Tibial nerve (tissue), 4 donors: Measurements from ENCODE around the gene FDXACB1. TPM values are rescaled to one million over a fixed set of nuclear protein-coding genes. Genes with fewer than 3 reads are reported as not detected.

Source experiments
- DNase-seq, 2 donors: peaks; one replicate each; pipeline ENCODE4 v3.0.0-alpha.2; 2019; ENCODE audit warnings: low spot score in 2 of 2
- H3K27ac ChIP-seq, 4 donors: fragments of 200-600 bp; sonication (generic) in 3 of 4; one replicate each; pipeline ENCODE4 v1.5.1; 2017 to 2019; ENCODE audit warnings: mild to moderate bottlenecking in 1 of 4
- H3K27me3 ChIP-seq, 2 donors: fragments of 200-600 bp; sonication (generic) in 1 of 2; one replicate each; pipeline versions ENCODE4 v1.5.1 to v1.6.0; 2017 to 2019
- H3K36me3 ChIP-seq, 3 donors: fragments of 200-600 bp; sonication (generic); one replicate each; pipeline ENCODE4 v1.5.1; 2018 to 2019
- H3K4me1 ChIP-seq, 4 donors: fragments of 200-600 bp; sonication (generic) in 3 of 4; one replicate each; pipeline ENCODE4 v1.5.1; 2017 to 2019
- H3K4me3 ChIP-seq, 4 donors: fragments of 200-600 bp; sonication (generic) in 3 of 4; one replicate each; pipeline ENCODE4 v1.5.1; 2017 to 2019; ENCODE audit warnings: mild to moderate bottlenecking in 1 of 4, moderate library complexity in 1 of 4
- H3K9me3 ChIP-seq, 4 donors: fragments of 200-600 bp; sonication (generic) in 3 of 4; one replicate each; pipeline ENCODE4 v1.5.1; 2017 to 2019
- CTCF ChIP-seq, 5 experiments: fragments of 200-600 bp in 3 of 5; fragments of 450-650 bp in 2 of 5; sonication (generic) in 3 of 5; IDR thresholded peaks; one replicate each; pipeline ENCODE4 v1.5.1; 2016 to 2019; ENCODE audit warnings: antibody characterized with exemption in 5 of 5, mild to moderate bottlenecking in 3 of 5, moderate library complexity in 2 of 5
- EP300 ChIP-seq, 2 donors: sonication (generic); formaldehyde crosslinking; IDR thresholded peaks; one replicate each; pipeline ENCODE4 v1.6.1; 2017; ENCODE audit warnings: antibody characterized with exemption in 2 of 2, mild to moderate bottlenecking in 1 of 2
- POLR2A ChIP-seq, 2 donors: fragments of 450-650 bp; IDR thresholded peaks; one replicate each; pipeline ENCODE4 v1.6.1; 2017; ENCODE audit warnings: antibody characterized with exemption in 2 of 2, mild to moderate bottlenecking in 2 of 2, moderate library complexity in 2 of 2
- WGBS, 2 donors: methylation state at CpG; one replicate each; pipeline ENCODE4 v1.1.5; 2018; 5-methylcytosine and 5-hydroxymethylcytosine counted together
- total RNA-seq, 4 donors: library from RNA; depleted of rRNA; stranded (reverse); fragments of >200 nt; gene quantifications; one replicate each; pipeline ENCODE4 v1.1.0, GENCODE V29; 2016

The FDXACB1 gene
- total RNA-seq, 4 donors from 2014 or later = 1.1 to 3.0 (median 1.7) TPM

DNA sequence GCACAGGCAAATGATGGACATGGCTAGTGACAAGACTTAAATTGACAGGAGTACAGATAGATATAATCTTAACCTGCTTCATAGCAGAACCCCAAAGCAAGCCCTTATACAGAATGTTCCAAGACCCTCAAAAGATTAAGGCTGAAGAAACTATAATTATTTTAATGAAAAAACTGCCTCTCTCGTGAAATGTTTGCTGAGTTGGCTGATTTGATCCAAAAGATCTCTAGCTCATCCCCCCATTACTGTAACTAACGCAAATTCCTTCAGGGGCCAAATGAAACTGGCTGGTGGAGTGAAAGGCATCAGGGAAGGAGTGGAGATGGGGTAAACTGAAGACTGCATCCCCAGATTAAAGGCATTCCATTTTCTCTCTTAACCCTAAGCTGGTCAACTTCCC is 26.9 kb downstream of the FDXACB1 start:
- Histone ChIP-seq H3K36me3 (peaks cover 0 to 91% (median 4%) of the 10 kb centered on the region in 3 donors), H3K27me3 (no peaks in the 10 kb centered on the region), H3K4me1 (no peaks in the 10 kb centered on the region), H3K27ac (no peak overlapping the region), H3K9me3 (no peaks in the 10 kb centered on the region), H3K4me3 (no peak overlapping the region)
- WGBS, 2 donors = 54 to 68% methylated on average over 2 of the region's 2 CpGs
- no peak for TF ChIP-seq CTCF (IDR thresholded peaks at IDR 0.05)
- TF ChIP-seq POLR2A (IDR thresholded peaks at IDR 0.05) = no peak
- TF ChIP-seq EP300 (IDR thresholded peaks at IDR 0.05) = no peak
- no peak for DNase-seq

DNA sequence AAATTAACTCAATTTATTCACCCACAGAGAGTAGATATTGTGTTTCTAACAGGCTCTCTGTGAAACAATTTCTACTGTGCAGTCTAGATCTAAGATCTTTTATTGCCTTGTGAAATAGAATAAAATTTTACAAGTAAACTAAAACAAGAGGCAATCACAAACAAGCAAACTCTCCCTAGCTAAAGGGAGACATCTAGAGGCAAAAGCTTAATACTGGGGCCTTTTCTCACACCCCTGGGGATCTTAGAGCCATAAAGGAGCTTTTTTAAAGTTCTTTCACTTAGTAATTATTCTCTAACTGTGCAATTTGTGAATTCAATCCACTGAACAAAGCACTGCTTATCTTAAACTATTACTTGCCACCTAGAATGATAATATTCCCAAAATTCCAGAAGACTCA is 27.3 kb downstream of the FDXACB1 start:
- Histone ChIP-seq H3K27me3 (no peaks in the 10 kb centered on the region), H3K4me3 (no peak overlapping the region), H3K9me3 (no peaks in the 10 kb centered on the region), H3K27ac (no peak overlapping the region), H3K4me1 (no peaks in the 10 kb centered on the region), H3K36me3 (peaks cover 0 to 91% (median 4%) of the 10 kb centered on the region in 3 donors)
- TF ChIP-seq EP300 (IDR thresholded peaks at IDR 0.05) = no peak
- peak in 1 of 5 experiments; percentile 9 for TF ChIP-seq CTCF (IDR thresholded peaks at IDR 0.05)
- TF ChIP-seq POLR2A (IDR thresholded peaks at IDR 0.05) = no peak
- DNase-seq = no peak

- Histone ChIP-seq H3K4me1 (no peaks in the 10 kb centered on the region), H3K27me3 (no peaks in the 10 kb centered on the region), H3K4me3 (no peak overlapping the region), H3K27ac (no peak overlapping the region), H3K36me3 (peaks cover 0 to 96% (median 4%) of the 10 kb centered on the region in 3 donors), H3K9me3 (no peaks in the 10 kb centered on the region)
- no peak for DNase-seq
- no peak for TF ChIP-seq EP300 (IDR thresholded peaks at IDR 0.05)
- TF ChIP-seq CTCF (IDR thresholded peaks at IDR 0.05) = no peak
- no peak for TF ChIP-seq POLR2A (IDR thresholded peaks at IDR 0.05)
- 93 to 95% methylated on average over 8 of the region's 8 CpGs for WGBS, 2 donors
These were observed 27.9 kb downstream of the FDXACB1 start for GRCh38 chr11:111851067-111851466.

GRCh38 chr11:111849631-111850030 is 29.3 kb downstream of the FDXACB1 start:
- WGBS, 2 donors = 95 to 96% methylated on average over 3 of the region's 3 CpGs
- Histone ChIP-seq H3K36me3 (peaks cover 0 to 97% (median 4%) of the 10 kb centered on the region in 3 donors), H3K4me3 (no peak overlapping the region), H3K27me3 (no peaks in the 10 kb centered on the region), H3K27ac (no peak overlapping the region), H3K4me1 (no peaks in the 10 kb centered on the region), H3K9me3 (no peaks in the 10 kb centered on the region)
- TF ChIP-seq CTCF (IDR thresholded peaks at IDR 0.05) = no peak
- no peak for TF ChIP-seq POLR2A (IDR thresholded peaks at IDR 0.05)
- no peak for TF ChIP-seq EP300 (IDR thresholded peaks at IDR 0.05)
- DNase-seq = no peak

DNA sequence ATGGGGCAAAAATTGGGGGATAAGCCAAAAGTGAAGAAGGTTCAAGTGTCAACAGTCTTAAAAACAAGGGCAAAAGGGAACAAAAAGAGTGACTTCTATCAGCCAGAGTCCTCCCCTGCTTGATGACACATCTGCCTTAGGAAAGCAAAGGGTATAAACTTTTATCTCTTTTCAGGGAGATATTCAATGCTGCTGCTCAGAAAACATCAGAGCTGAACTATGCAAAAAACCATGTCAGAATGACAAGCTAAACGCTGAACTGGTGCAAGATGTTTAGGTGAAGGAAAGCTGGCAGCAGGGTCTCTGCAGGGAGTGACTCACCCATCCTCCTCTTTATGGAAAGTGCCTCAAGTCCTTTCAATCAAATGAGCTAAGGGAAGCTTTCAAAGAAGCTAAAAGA is 32.3 kb downstream of the FDXACB1 start:
- no peak for DNase-seq
- no peaks in the 10 kb centered on the region for H3K4me1 ChIP-seq
- TF ChIP-seq POLR2A (IDR thresholded peaks at IDR 0.05) (no peak), EP300 (IDR thresholded peaks at IDR 0.05) (no peak), CTCF (IDR thresholded peaks at IDR 0.05) (no peak)
- H3K9me3 ChIP-seq = no peaks in the 10 kb centered on the region
- WGBS, 2 donors = 44 to 48% methylated on average over 1 of the region's 1 CpG
- no peaks in the 10 kb centered on the region for H3K27me3 ChIP-seq
- H3K27ac ChIP-seq = no peak overlapping the region
- H3K4me3 ChIP-seq = no peak overlapping the region
- peaks cover 0 to 87% (median 4%) of the 10 kb centered on the region in 3 donors for H3K36me3 ChIP-seq
